GM21360 (cell line): ENCODE measurements around the gene RB1.
"Not testable (repeated sequence)": the region's sequence is repeated elsewhere in the genome, so short reads cannot be mapped to it uniquely, and the experiment has no call there.

ENCODE experiments used
- ATAC-seq: cut with Tn5 transposase; IDR thresholded peaks from one replicate; pipeline ENCODE4 v1.9.1; 2021; ENCODE audit warnings: mild to moderate bottlenecking, moderate library complexity; ENCODE audit not compliant: unreplicated experiment

Gene RB1

DNA sequence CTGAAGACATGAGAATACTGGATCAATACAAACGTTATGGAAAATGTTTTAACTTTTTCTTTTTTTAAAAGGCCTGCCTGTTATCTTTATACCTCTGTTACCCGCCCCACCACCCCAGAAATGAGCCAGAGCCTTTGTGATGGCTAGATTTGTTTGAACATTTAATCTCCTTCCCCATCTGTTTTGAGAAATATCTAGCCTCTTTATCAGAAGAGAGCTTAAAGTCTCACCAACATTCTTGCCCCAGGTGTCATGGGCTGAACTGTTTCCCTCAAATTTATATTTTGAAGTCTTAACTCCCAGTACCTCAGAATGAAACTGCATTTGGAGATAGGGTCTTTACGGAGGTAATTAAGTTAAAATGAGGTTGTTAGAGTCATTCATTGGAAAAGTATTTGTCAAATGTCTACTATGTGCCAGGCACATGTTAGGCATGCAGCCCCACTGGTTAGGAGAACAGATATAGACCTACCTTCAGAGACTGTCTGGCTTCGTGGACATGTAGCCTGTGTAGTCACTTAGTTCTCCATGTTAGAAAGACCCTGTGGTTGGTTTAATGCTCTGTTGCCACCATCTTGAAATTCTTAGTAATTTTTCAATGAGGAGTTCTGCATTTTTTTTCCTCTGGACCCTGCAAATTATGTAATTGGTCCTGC lies 6.3 kb upstream of the RB1 start:
- no peak for ATAC-seq

GRCh38 chr13:48299591-48299990 lies 4.0 kb upstream of the RB1 start:
- ATAC-seq, result no peak

DNA sequence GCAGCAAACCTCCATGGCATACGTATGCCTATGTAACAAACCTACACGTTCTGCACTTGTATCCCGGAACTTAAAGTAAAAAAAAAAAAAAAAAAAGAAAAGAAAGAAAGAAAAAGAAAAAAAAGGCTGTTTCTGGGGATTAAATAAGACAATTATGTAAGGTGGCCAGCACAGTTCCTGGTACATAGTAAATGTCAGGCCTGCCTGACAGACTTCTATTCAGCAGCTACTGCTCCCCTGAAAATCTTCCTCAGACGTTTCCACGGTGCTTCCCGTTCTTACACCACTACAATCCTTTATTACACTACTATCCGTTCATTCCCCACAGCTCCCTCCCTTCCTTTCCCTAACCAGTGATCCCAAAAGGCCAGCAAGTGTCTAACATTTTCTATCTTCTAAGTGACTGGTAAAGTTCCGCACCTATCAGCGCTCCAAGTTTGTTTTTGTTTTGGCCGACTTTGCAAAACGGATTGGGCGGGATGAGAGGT lies 636 bp upstream of the RB1 start:
- no peak for ATAC-seq

- ATAC-seq, result peak; percentile 62
Measured at GRCh38 chr13:48304143-48304876, 759 bp downstream of the RB1 start.

GRCh38 chr13:48311223-48311622 lies 7.7 kb downstream of the RB1 start:
- no peak for ATAC-seq

DNA sequence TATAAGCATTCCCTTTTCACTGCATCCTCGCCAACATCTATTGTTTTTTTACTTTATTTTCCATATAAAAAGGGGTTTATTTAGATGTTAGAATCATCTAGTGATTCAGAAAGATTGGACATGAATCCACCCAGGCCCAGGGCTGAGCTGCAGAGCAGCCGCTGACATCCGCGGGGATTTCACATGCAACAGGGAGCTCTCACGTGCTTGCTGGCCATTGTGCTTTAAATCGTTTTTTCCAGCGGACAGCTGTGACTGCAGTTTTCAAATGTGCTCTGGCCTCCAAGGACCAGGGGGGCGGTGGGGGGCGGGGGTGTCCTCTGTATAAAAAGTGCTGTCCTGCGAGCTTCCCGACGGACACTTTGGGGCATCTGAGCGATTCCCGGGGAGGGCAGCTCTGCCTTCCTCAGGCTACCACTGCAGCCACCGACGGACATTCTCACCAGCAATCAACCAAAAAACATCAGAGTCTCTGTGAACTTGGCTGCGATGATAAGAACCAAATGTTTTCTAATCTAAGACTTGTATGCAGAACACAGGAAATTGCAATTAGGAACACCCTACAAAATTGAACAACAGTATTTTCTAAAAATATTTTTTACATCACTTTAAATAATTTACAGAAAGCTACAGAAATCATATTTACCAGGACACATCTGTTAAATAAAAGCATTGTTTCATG lies 12.6 kb downstream of the RB1 start:
- no peak for ATAC-seq

DNA sequence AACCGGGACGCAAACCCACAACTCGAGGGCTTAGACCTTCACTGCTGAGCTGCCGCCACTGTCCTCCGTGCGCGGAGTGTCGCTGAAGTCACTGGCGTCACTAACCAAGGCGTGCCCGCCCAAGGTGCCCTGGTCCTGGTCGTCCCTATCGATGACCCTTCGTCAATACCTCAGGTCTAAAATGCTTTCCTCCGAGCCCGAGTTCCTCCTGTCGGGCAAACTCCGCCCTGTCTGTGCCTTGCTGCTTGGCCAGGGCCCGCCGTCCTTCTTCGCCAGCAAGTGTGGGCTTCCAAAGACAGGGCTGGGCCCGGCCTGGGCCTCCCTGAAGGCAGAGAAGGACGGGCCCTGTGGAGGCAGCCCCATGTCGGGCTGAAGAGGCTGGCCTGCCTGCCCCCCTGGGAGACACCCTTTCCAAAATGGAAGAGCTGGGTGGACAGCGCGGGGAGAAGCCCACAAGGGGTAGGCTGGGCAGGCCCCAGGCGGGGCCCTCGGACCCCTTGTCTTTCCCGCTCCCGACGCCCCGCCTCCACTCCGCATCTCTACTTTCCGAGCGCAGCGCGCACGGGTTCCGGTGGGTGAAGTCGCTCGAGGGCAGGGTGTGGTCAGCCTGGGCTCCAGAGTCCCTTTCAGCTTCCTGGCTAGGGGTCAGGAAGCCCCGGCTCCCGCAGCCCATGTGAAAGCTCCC lies 13.4 kb downstream of the RB1 start:
- ATAC-seq, result no peak

GRCh38 chr13:48317511-48318376 lies 14.2 kb downstream of the RB1 start:
- no peak for ATAC-seq

DNA sequence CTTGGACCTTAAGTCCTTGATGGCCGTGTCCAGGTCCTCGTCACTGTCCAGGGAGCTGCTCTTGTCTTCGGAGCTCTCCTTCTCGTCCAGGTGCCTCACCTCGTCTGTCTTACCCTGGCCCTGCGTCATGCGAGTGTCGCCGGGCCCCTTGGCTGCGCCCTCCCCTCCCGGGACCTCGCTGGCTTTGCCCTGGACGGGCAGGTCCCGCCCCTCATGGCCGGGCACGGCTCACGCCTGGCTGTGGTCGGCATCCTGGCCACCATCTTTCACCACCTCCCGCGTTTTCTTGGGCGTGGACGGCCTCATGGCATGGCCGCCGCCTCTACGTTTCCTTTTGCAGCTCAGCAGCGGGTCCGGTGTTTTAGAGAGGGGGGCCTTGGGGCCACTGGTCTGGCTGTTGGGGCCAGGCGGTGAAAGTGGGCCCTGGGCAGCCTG lies 14.8 kb downstream of the RB1 start:
- no peak for ATAC-seq

- ATAC-seq, result no peak
Measured at GRCh38 chr13:48318821-48319511, 15.4 kb downstream of the RB1 start.

GRCh38 chr13:48319531-48320398 lies 16.2 kb downstream of the RB1 start:
- no peak for ATAC-seq

DNA sequence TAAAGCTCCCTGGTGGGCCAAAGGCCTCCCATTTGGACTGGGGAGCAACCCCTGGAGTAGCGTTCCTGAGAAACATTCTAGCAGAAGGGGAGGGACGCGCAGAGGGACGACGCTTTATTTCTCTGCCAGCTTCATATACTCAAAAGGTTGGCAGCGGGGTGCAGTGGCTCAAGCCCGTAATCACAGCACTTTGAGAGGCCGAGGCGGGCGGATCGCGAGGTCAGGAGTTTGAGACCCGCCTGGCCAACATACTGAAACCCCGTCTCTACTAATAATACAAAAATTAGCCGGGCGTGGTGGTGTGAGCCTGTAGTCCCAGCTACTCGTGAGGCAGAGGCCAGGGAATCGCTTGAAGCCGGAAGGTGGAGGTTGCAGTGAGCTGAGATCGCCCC lies 16.8 kb downstream of the RB1 start:
- ATAC-seq, result no peak

- ATAC-seq, result no peak
Measured at GRCh38 chr13:48320891-48321510, 17.4 kb downstream of the RB1 start.

- ATAC-seq, result no peak
Measured at GRCh38 chr13:48322294-48322693, 18.7 kb downstream of the RB1 start.

DNA sequence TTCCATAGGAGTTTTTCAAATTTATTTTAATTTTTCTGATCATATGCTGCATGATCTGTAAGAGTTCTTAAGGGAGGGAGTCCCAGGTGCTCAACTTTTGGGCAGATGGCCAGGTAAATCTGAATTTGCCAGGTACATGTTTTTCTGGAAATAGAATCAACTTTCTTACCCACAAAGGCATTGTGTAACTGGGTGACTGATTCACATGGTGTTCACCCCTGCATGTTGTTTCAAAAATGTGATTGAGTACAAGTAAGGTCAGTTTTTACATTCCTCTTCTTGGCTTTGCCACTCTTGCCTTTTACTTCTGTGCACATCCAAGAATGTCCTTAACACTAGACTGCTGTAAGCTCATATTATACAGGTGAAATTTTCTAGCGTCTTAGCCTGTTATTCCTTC lies 30.4 kb downstream of the RB1 start:
- ATAC-seq, result no peak

DNA sequence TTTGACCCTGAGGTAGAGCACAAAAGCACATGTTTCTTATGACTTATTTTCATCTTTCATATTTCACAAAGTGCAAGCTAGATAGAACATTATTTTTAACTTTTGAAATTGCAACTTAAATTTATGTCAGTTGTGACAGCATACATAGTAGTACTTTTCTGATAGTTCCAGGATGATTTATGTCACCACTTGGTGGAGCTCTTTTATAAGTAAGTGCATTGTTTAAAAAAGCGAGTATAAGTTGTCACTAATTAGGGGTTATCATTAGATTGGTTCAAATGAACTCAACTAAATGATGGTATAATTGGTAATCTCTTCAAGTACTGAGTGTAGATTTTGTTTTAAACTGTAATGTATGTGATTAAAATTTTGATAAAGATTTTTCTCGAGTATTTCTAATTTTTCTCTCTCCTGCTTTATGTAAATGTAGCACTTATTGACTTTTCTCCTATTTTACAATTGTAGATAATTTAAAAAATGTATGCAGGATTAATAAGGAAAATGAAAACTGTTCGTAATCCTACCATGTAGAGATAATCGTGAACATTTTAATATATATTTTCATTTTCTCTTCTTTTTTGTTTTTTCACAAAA lies 31.1 kb downstream of the RB1 start:
- ATAC-seq, result no peak

DNA sequence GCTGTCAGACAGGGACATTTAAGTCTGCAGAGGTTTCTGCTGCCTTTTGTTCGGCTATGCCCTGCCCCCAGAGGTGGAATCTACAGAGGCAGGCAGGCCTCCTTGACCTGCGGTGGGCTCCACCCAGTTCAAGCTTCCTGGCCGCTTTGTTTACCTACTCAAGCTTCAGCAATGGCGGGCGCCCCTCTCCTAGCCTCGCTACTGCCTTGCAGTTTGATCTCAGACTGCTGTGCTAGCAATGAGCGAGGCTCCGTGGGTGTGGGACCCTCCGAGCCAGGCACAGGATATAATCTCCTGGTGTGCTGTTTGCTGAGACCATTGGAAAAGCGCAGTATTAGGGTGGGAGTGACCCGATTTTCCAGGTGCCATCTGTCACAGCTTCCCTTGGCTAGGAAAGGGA lies 35.6 kb downstream of the RB1 start:
- ATAC-seq, result not testable (repeated sequence)

GRCh38 chr13:48344264-48344663 lies 40.7 kb downstream of the RB1 start:
- ATAC-seq, result no peak
